MM.1S (cell line): Measurements from ENCODE around the gene PRKG1.

Experiments used
- EZH2 ChIP-seq: fragments of 300-600 bp; sonication (generic); optimal IDR thresholded peaks from 2 replicates; pipeline ENCODE3; 2017; ENCODE audit warnings: low read depth, mild to moderate bottlenecking, antibody characterized with exemption, low read length, mixed read lengths
- EZH2phosphoT487 ChIP-seq: fragments of 300-600 bp; sonication (generic); IDR thresholded peaks from 2 replicates; pipeline ENCODE4 v1.6.1; 2018; ENCODE audit warnings: antibody characterized with exemption, low read length
- TF ChIP-seq, protein P1 (sequence below): fragments of 300-600 bp; sonication (generic); IDR thresholded peaks from 2 replicates; pipeline ENCODE4 v1.5.1; 2016; ENCODE audit warnings: antibody characterized with exemption, low read length, mixed read lengths

DNA sequence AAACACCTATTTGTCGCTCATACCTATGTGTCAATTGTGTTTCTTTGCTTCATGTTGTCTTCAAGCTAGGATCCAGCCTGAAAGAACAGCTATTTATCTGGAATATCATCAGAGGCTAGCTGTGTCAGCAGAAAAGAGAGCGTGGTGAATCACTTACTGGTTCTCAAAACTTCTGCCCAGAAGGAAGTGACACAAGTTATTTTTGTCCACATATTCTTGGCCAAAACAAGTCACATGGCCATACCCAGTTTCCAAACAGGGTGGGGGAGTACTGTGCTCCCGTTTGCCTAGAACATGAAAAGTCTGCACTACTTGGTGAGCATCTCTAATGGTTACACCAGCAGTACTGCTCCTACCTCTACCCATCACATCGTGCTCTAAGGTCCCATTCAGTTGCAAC is 786.0 kb downstream of the PRKG1 start:
- TF ChIP-seq, protein P1, sequence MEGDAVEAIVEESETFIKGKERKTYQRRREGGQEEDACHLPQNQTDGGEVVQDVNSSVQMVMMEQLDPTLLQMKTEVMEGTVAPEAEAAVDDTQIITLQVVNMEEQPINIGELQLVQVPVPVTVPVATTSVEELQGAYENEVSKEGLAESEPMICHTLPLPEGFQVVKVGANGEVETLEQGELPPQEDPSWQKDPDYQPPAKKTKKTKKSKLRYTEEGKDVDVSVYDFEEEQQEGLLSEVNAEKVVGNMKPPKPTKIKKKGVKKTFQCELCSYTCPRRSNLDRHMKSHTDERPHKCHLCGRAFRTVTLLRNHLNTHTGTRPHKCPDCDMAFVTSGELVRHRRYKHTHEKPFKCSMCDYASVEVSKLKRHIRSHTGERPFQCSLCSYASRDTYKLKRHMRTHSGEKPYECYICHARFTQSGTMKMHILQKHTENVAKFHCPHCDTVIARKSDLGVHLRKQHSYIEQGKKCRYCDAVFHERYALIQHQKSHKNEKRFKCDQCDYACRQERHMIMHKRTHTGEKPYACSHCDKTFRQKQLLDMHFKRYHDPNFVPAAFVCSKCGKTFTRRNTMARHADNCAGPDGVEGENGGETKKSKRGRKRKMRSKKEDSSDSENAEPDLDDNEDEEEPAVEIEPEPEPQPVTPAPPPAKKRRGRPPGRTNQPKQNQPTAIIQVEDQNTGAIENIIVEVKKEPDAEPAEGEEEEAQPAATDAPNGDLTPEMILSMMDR = no peak
- TF ChIP-seq EZH2phosphoT487 (no peak), EZH2 (no peak)
